Retinal pigment epithelial cell (primary cell): ENCODE measurements around the gene EIF2B4.

Experiments used
- DNase-seq: peaks from one replicate; pipeline ENCODE4 v3.0.0-alpha.2; 2010; ENCODE audit warnings: low read depth
- H3K4me3 ChIP-seq: 2 replicates; pipeline ENCODE4 v1.5.1; 2011; ENCODE audit warnings: mild to moderate bottlenecking, low read length, control low read depth, moderate library complexity
- CTCF ChIP-seq: conservative IDR thresholded peaks from 2 replicates; pipeline ENCODE4 v1.5.1; 2011; ENCODE audit warnings: low read depth, low read length, control low read depth, inconsistent platforms

EIF2B4 gene

GRCh38 chr2:27379836-27380625, 9.9 kb upstream of the EIF2B4 start:
- peak overlapping the region; percentile 82 for H3K4me3 ChIP-seq

GRCh38 chr2:27379383-27379835, 9.3 kb upstream of the EIF2B4 start:
- TF ChIP-seq CTCF: no peak
- H3K4me3 ChIP-seq: peak overlapping the region; percentile 82
- no peak for DNase-seq

More at GRCh38 chr2:27379836-27380625, 9.9 kb upstream of the EIF2B4 start:
- no peak for TF ChIP-seq CTCF
- DNase-seq: no peak

DNA sequence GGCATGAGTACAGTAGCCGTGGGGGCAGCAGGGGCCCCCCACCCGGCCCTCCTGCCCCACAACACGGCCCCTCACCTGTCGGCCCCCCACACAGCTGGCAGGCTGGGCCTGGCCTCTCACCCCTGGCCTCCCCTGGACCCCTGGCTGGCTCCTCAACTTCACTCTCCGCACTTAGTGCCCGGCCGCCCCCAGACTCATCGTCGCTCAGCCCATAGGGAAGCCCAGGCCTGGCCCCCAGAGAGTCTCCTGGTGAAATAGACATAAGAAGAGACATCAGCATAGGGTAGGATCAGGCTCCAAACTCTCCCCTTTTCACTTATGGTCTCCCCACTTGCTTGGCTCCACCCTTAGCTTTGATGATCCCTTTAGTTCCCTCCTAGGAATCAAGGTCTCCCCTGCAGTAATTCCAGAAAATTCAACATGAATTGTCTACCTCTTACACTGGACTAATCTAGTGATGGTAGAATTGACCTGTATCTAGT, 8.7 kb upstream of the EIF2B4 start:
- no peak for TF ChIP-seq CTCF
- H3K4me3 ChIP-seq: peak overlapping the region; percentile 82
- no peak for DNase-seq

- no peak for DNase-seq
- no peak overlapping the region for H3K4me3 ChIP-seq
- peak; percentile 46 for TF ChIP-seq CTCF
Observed at GRCh38 chr2:27378096-27378808, 8.1 kb upstream of the EIF2B4 start.

DNA sequence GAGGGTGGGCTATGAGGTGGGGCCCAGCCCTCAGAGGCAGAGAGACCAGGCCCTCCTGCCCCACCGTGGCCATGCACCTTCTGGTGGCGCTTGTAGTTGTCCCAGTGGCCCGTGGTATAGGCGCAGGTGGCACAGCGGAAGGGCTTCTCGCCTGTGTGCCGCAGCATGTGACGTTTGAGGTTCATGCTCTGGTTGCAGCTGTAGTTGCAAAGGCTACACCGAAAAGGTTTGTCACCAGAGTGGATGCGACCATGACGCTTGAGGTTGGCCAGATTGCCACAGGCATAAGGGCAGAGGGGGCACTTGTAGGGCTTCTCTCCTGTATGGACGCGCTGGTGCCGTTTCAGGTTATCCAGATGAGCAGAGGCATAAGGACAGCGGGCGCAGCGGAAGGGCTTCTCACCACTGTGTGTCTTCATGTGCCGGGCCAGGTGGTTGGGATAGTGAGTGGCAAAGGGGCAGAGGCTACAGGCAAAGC, 7.5 kb upstream of the EIF2B4 start:
- no peak for TF ChIP-seq CTCF
- H3K4me3 ChIP-seq: no peak overlapping the region
- no peak for DNase-seq

DNA sequence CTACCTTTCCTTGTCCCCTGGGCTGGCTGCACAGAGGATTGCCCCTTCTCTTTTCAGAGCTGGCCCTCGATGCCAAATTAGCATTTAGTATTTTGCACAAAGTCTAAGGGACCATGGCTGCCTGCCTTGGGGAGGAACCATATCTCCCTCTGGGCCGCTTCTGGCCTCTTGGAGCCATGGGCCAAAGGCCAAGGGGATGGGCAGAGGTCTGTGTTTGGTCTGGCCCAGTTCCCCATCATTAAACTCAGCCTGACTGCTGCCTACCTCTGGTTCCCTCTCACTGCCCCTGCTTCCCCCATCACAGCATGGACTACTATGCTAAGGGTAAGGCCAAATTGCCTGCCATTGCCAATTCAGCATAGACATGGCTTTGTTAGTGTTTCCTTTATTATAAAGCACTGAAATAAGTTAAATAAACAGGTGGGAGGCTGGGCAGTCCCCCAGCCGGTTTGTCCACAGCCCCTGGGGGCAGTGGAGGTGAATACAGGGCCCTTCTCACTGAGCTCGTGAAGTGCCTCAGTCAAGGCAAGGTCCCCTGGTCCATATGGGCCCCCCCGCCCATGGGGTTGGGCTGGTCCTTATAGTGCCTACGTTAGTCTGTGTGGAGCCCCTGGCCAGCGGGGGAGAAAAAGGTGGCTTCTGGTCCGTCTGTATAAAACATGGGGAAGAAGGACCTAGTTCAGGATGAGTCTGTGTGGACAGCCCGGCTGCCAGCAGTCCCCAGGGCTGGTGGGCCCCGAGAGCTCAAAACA, 6.9 kb upstream of the EIF2B4 start:
- DNase-seq: no peak
- no peak overlapping the region for H3K4me3 ChIP-seq
- no peak for TF ChIP-seq CTCF
